ENCODE results near the gene BHLHE23.

The BHLHE23 gene

GRCh38 chr20:63009988-63010769 lies 3.4 kb upstream of the BHLHE23 start:
- Mint-ChIP-seq H3K4me1 (peaks cover 31% of the 10 kb centered on the region), H3K27ac (peak overlapping the region; percentile 59), H3K4me3 (peak overlapping the region; percentile 76), H3K9me3 (peaks cover 15% of the 10 kb centered on the region), H3K36me3 (peaks cover 18% of the 10 kb centered on the region), H3K27me3 (peaks cover 72% of the 10 kb centered on the region)
- peak; percentile 64 for ATAC-seq

DNA sequence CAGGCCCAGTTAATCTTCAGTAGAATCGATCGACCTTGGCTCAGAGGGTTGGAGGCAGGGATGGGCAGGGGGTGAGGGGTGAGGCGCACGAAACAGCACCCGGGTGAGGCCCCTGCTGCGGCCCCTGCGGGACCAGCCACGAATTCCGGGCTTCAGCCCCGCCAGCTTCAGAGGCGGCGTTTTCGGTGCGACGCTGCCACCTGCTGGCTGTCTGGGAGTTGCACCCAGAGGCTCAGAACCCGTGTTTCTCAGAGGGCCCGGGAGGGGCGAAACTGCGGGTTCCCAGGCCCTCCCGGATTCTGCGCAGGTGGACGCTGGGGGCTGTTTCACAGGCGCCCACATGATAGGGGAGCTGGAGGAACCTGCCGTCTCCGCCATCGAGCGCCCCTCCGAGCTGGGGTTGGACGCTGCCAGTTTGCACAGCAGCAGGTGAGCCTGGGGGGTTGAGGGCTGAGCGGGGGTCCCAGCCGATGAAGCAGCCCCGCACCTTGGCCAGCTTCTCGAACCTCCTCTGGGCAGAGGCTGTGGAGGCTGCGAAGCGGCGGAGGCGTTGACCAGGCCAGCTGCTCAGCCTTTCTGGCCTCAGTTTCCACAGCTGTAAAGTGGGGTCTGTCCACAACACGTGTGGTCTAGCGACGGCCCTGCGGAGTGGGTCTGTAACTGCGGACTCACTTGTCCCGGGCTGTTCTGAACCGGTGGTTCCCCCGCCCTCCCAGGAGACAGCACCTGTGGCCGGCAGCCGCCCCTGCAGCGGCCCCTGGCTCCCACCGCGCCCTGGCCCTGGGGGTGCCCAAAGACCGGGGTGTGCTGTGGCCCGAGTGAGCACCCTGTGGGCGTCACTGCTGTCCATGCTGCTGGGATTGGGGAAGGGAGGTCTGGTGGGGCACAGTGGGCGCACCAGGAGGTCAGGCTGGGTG lies 2.5 kb upstream of the BHLHE23 start:
- peak; percentile 81 for ATAC-seq
- peak overlapping the region; percentile 21 for H3K4me3 Mint-ChIP-seq
- peaks cover 12% of the 10 kb centered on the region for H3K36me3 Mint-ChIP-seq
- H3K4me1 Mint-ChIP-seq: peaks cover 31% of the 10 kb centered on the region
- peak overlapping the region; percentile 48 for H3K27ac Mint-ChIP-seq
- peaks cover 68% of the 10 kb centered on the region for H3K27me3 Mint-ChIP-seq
- peaks cover 12% of the 10 kb centered on the region for H3K9me3 Mint-ChIP-seq

DNA sequence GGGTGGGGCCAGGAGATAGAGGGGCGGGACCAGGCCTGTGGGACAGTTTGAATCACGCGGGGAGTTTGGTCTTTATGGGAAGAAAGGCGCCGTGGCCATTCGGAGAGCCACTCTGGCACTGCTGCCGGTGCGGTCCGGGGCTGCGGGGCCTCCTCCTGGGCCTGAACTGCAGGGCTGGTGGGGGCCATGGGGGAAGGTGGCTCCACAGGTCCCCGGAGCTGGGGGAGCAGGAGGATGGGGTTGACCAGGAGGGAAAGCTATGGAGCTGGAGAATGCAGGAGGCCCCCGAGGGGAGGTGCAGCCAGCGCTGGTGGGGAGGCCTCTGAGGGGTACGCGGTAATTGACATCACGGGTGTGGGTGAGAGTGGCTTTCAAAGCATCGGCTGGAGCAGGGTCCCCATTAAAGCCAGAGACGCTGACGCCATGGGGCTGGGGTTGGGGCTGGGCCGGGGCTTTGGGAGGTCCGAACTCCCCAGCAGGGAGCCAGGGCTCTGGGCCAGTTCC lies 1.8 kb upstream of the BHLHE23 start:
- Mint-ChIP-seq H3K36me3 (peaks cover 5% of the 10 kb centered on the region), H3K27ac (peak overlapping the region; percentile 48), H3K27me3 (peaks cover 68% of the 10 kb centered on the region), H3K4me1 (peaks cover 31% of the 10 kb centered on the region), H3K4me3 (peak overlapping the region; percentile 34), H3K9me3 (peaks cover 7% of the 10 kb centered on the region)
- ATAC-seq: no peak

GRCh38 chr20:63007646-63008488 lies 1.1 kb upstream of the BHLHE23 start:
- Mint-ChIP-seq H3K36me3 (no peaks in the 10 kb centered on the region), H3K9me3 (no peaks in the 10 kb centered on the region), H3K4me1 (peaks cover 31% of the 10 kb centered on the region), H3K27ac (peak overlapping the region; percentile 48), H3K4me3 (peak overlapping the region; percentile 34), H3K27me3 (peaks cover 67% of the 10 kb centered on the region)
- no peak for ATAC-seq

DNA sequence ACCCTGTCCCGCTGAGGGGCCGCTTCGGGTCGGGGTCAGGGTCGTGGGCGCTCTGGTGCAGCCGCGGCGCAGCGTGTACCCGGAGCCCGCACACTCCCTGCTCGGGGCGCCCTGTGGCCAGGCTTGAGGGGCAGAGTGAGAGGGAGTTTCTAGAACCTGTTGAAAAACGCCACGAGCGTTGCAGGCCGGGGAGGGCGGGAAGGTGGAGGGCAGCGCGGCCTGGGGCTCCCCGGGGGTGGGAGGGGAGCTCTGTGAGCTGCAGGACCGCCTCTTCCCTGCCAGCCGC lies 539 bp upstream of the BHLHE23 start:
- Mint-ChIP-seq H3K27me3 (peaks cover 68% of the 10 kb centered on the region), H3K4me3 (no peak overlapping the region), H3K4me1 (peaks cover 31% of the 10 kb centered on the region), H3K36me3 (no peaks in the 10 kb centered on the region), H3K9me3 (no peaks in the 10 kb centered on the region), H3K27ac (no peak overlapping the region)
- ATAC-seq: no peak

DNA sequence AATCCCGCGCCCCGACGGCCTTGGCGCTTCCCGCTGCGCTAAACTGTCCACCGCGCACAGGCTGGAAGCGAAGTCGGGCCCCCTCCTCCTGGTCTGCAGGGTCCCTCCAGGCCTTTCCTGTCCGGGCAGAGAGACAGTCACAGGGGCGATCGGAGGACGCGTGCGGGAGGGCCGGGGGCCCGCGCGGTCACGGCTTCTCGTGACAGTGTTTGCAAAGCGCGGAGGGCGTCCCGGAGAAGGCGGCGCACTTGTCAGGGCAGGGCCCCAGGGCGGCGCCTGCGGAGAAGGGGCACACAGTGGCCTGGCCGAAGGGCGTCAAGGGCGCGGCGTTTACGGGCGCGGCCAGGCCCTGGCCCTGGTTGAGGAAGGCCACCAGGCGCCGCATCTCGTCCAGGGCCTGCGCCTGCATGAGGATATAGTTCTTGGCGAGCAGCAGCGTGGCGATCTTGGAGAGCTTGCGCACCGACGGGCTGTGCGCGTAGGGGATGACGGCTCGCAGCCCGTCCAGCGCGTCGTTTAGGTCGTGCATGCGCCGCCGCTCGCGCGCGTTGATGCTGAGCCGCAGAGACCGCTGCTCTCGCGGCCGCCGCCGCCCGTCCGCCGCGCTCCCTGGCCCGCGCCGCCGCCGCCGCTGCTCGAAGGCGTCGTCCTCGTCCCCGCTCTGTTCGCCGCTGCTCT lies 763 bp downstream of the BHLHE23 start:
- peaks cover 81% of the 10 kb centered on the region for H3K27me3 Mint-ChIP-seq
- peak overlapping the region; percentile 14 for H3K4me3 Mint-ChIP-seq
- H3K36me3 Mint-ChIP-seq: no peaks in the 10 kb centered on the region
- no peak overlapping the region for H3K27ac Mint-ChIP-seq
- no peaks in the 10 kb centered on the region for H3K9me3 Mint-ChIP-seq
- no peak for ATAC-seq
- H3K4me1 Mint-ChIP-seq: peaks cover 31% of the 10 kb centered on the region

DNA sequence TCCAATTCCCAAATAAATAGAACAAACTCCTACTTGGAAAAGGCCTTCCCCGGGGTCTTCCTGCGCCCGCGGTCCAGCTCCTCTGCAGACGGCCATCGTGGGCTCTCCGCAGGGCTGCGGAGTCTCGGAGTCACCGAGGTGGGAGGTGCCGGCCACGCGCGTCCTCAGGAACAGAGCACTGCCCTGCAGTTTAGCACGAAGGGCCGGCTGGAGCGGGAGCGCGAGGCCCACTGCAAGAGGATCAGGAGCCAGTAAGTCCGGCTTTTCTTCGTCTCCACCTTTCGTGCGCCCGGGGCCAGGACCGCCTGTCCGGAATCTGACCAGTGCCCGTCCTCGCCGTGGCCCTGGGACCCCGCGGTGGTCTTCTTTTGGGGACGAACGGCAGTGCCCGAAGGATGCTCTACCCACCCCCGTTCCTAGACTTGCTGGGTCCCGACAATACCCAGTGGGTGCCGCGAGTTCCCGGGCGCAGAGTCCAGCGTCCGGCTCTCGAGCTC lies 1.4 kb downstream of the BHLHE23 start:
- ATAC-seq: no peak
- Mint-ChIP-seq H3K27ac (no peak overlapping the region), H3K27me3 (peaks cover 81% of the 10 kb centered on the region)

DNA sequence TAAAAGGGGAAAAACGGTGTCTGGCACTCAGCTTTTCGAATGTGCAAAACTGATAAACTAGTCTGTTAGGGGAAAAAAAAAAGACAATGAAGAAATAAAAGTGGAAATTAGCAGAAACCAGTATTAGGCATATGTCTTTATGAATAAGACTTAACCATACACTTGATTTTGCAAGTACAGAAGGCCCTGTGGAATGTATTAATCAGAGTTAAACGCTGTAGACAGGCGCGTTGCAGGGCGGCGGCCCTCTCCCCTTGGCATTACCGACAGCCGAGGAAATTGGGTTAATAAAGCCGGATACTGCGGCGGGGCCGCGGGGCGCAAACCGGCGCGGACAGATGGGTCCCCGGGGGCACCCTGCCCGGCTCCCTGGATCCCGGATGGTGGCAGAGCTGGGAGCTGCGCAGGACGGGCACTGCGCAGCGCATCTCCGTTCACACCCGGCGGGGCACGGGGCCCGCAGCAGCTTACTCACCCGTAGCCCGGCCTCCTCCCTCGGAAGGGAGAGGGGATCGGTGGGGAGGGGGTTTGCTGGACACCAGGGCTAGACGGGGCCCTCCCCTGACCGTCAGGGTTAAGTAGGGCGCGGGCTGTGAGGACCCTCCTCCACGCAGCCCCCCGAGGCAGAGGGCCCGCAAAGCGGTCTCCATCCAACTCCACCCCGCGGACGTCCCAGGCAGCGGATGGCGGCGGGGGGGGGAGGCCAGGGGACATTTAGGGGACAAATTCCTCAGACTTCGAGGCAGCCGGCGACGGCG lies 2.0 kb downstream of the BHLHE23 start:
- H3K36me3 Mint-ChIP-seq: no peaks in the 10 kb centered on the region
- no peaks in the 10 kb centered on the region for H3K9me3 Mint-ChIP-seq
- no peak overlapping the region for H3K4me3 Mint-ChIP-seq
- no peak for ATAC-seq
- peaks cover 22% of the 10 kb centered on the region for H3K4me1 Mint-ChIP-seq
- no peak overlapping the region for H3K27ac Mint-ChIP-seq
- H3K27me3 Mint-ChIP-seq: peaks cover 81% of the 10 kb centered on the region

More for the DNA sequence above, 1.4 kb downstream of the BHLHE23 start:
- Mint-ChIP-seq H3K4me3 (peak overlapping the region; percentile 14), H3K36me3 (no peaks in the 10 kb centered on the region), H3K4me1 (peaks cover 28% of the 10 kb centered on the region), H3K9me3 (no peaks in the 10 kb centered on the region)

DNA sequence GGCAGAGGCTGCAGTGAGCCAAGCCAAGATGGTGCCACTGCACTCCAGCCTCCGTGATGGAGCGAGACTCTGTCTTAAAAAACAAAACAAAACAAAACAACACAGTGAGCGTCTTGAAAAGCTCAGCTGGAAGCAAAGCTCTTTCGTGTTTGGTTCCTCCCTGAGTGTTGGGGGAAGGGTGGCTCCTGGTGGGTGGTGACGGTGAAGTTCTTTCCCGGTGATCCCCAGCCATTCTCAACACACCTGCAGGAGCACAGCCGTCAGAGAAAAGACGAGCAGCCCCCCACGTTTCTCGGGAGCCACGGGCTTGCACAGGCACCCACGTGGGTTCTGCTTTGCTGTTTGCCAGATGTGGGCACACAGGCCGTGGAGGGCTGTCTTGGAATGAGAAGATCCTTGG lies 3.2 kb downstream of the BHLHE23 start:
- H3K27me3 Mint-ChIP-seq: peaks cover 83% of the 10 kb centered on the region

DNA sequence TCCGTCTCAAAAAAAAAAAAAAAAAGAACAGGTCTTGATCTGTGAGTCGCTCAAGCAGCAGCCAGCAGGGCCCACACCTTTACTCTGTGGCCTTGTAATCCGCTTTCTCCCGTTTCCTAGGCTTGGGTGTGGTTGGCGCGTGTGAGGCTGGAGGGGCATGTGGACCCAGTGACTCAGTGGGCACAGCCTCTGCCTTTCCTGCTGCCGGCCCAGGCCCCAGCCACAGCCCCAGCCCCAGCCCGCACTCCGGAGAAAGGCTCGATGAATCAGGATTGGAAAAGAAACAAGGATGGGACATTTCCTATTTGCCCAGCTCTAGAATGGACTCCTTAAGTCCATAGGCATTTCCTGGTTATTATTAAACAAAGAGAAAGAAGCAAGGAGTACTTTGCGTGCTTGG lies 4.3 kb downstream of the BHLHE23 start:
- Mint-ChIP-seq H3K9me3 (no peaks in the 10 kb centered on the region), H3K4me1 (no peaks in the 10 kb centered on the region), H3K4me3 (no peak overlapping the region), H3K36me3 (no peaks in the 10 kb centered on the region), H3K27me3 (peaks cover 83% of the 10 kb centered on the region), H3K27ac (no peak overlapping the region)
- no peak for ATAC-seq

More for the DNA sequence above, 3.2 kb downstream of the BHLHE23 start:
- ATAC-seq: no peak
- Mint-ChIP-seq H3K36me3 (no peaks in the 10 kb centered on the region), H3K27ac (no peak overlapping the region), H3K9me3 (no peaks in the 10 kb centered on the region), H3K4me1 (peaks cover 10% of the 10 kb centered on the region), H3K4me3 (no peak overlapping the region)

- Mint-ChIP-seq H3K9me3 (no peaks in the 10 kb centered on the region), H3K4me3 (no peak overlapping the region), H3K27me3 (peaks cover 94% of the 10 kb centered on the region), H3K4me1 (no peaks in the 10 kb centered on the region), H3K27ac (no peak overlapping the region), H3K36me3 (no peaks in the 10 kb centered on the region)
- ATAC-seq: no peak
These were observed 5.8 kb downstream of the BHLHE23 start for GRCh38 chr20:63000958-63001357.

DNA sequence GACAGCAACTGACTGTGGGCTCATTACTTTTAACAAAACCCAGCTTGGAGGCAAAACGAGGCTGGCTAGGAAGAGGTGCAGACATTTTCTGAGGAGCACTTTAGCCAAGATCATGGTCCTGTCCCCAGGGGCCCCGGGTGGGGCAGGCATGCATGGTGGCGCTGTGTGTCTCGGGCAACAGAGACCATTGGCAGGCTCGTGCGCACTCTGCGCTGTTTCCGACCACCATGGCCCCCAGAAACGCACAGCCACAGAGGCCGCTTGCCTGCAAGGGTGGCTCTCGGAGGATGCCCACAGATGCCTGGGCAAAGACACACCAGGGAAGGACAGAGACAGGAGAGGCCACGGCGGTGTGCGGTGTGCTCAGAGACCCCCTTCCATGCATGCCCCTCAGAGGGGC lies 6.7 kb downstream of the BHLHE23 start:
- Mint-ChIP-seq H3K4me1 (no peaks in the 10 kb centered on the region), H3K27me3 (peaks cover 97% of the 10 kb centered on the region), H3K9me3 (no peaks in the 10 kb centered on the region), H3K27ac (no peak overlapping the region), H3K4me3 (no peak overlapping the region), H3K36me3 (no peaks in the 10 kb centered on the region)
- no peak for ATAC-seq

- Mint-ChIP-seq H3K36me3 (no peaks in the 10 kb centered on the region), H3K27me3 (peaks cover 99% of the 10 kb centered on the region), H3K9me3 (no peaks in the 10 kb centered on the region), H3K4me1 (no peaks in the 10 kb centered on the region), H3K4me3 (no peak overlapping the region), H3K27ac (no peak overlapping the region)
- ATAC-seq: no peak
These were observed 7.2 kb downstream of the BHLHE23 start for GRCh38 chr20:62999580-62999979.

GRCh38 chr20:62998449-62998848 lies 8.3 kb downstream of the BHLHE23 start:
- no peak for ATAC-seq
- Mint-ChIP-seq H3K4me1 (no peaks in the 10 kb centered on the region), H3K27me3 (peaks cover 94% of the 10 kb centered on the region), H3K36me3 (no peaks in the 10 kb centered on the region), H3K4me3 (no peak overlapping the region), H3K9me3 (no peaks in the 10 kb centered on the region), H3K27ac (no peak overlapping the region)

Data from stimulated activated memory B cell treated with anti-CD40 and anti-IgM and Interleukin-4, amounts not matched to agents 10 μg/mL and 1 μg/mL and 100 μg/mL, for 72 hours (primary cell).